ENCODE results near the gene MRPS21. TPM values are rescaled to one million over a fixed set of nuclear protein-coding genes. Genes with fewer than 3 reads are reported as not detected.
A peak's percentile ranks its signal among the peaks of the same experiment; 100 is the strongest.

The MRPS21 gene
- total RNA-seq, 1 donor from 2014 or later: 115 TPM

- H3K27me3 Mint-ChIP-seq (ENCODE audit: unreplicated experiment): peaks cover 9% of the 10 kb centered on the region
- peaks cover 7% of the 10 kb centered on the region for H3K9me3 Mint-ChIP-seq (ENCODE audit: unreplicated experiment)
- peaks cover 3% of the 10 kb centered on the region for H3K4me1 Mint-ChIP-seq (ENCODE audit: low read depth, unreplicated experiment)
- no peaks in the 10 kb centered on the region for H3K36me3 Mint-ChIP-seq (ENCODE audit: unreplicated experiment)
- peak overlapping the region; percentile 45 for H3K4me3 Mint-ChIP-seq (ENCODE audit: unreplicated experiment)
- no peak overlapping the region for H3K27ac Mint-ChIP-seq (ENCODE audit: unreplicated experiment)
- TF ChIP-seq CTCF (IDR thresholded peaks at IDR 0.05; ENCODE audit: partially characterized antibody, unreplicated experiment): no peak
- no peak for DNase-seq
Measured at GRCh38 chr1:150280138-150280707, 13.4 kb upstream of the MRPS21 start.

GRCh38 chr1:150281221-150281757 is 12.4 kb upstream of the MRPS21 start:
- peak overlapping the region; percentile 95 for H3K4me3 Mint-ChIP-seq (ENCODE audit: unreplicated experiment)
- peak; percentile 76 for TF ChIP-seq CTCF (IDR thresholded peaks at IDR 0.05; ENCODE audit: partially characterized antibody, unreplicated experiment)
- peaks cover 9% of the 10 kb centered on the region for H3K27me3 Mint-ChIP-seq (ENCODE audit: unreplicated experiment)
- H3K4me1 Mint-ChIP-seq (ENCODE audit: low read depth, unreplicated experiment): peaks cover 3% of the 10 kb centered on the region
- peak; percentile 76 for DNase-seq
- no peaks in the 10 kb centered on the region for H3K36me3 Mint-ChIP-seq (ENCODE audit: unreplicated experiment)
- peaks cover 7% of the 10 kb centered on the region for H3K9me3 Mint-ChIP-seq (ENCODE audit: unreplicated experiment)
- peak overlapping the region; percentile 94 for H3K27ac Mint-ChIP-seq (ENCODE audit: unreplicated experiment)

GRCh38 chr1:150281758-150282557 is 11.7 kb upstream of the MRPS21 start, which contains the start of gene CIART:
Gene CIART, plus strand, starts transcription at chr1:150282554. Its CDS starts 714 bp downstream, at chr1:150283268.
- Mint-ChIP-seq H3K4me3 (ENCODE audit: unreplicated experiment) (peak within 1 kb of the TSS; percentile 95), H3K36me3 (ENCODE audit: unreplicated experiment) (no peaks in the 10 kb centered on the region), H3K4me1 (ENCODE audit: low read depth, unreplicated experiment) (peaks cover 3% of the 10 kb centered on the region), H3K9me3 (ENCODE audit: unreplicated experiment) (peaks cover 7% of the 10 kb centered on the region), H3K27me3 (ENCODE audit: unreplicated experiment) (peaks cover 9% of the 10 kb centered on the region), H3K27ac (ENCODE audit: unreplicated experiment) (peak within 1 kb of the TSS; percentile 94)
- peak; percentile 88 for DNase-seq
- TF ChIP-seq CTCF (IDR thresholded peaks at IDR 0.05; ENCODE audit: partially characterized antibody, unreplicated experiment): no peak

- H3K27ac Mint-ChIP-seq (ENCODE audit: unreplicated experiment): peak overlapping the region; percentile 49
- no peaks in the 10 kb centered on the region for H3K36me3 Mint-ChIP-seq (ENCODE audit: unreplicated experiment)
- H3K4me3 Mint-ChIP-seq (ENCODE audit: unreplicated experiment): peak overlapping the region; percentile 95
- H3K9me3 Mint-ChIP-seq (ENCODE audit: unreplicated experiment): peaks cover 7% of the 10 kb centered on the region
- H3K4me1 Mint-ChIP-seq (ENCODE audit: low read depth, unreplicated experiment): peaks cover 3% of the 10 kb centered on the region
- peaks cover 9% of the 10 kb centered on the region for H3K27me3 Mint-ChIP-seq (ENCODE audit: unreplicated experiment)
- DNase-seq: no peak
- no peak for TF ChIP-seq CTCF (IDR thresholded peaks at IDR 0.05; ENCODE audit: partially characterized antibody, unreplicated experiment)
Measured at GRCh38 chr1:150282558-150282958, 11.1 kb upstream of the MRPS21 start.

All from glutamatergic neuron (in vitro differentiated cells).